Mesenchymal stem cell (in vitro differentiated cells and primary cell): ENCODE results near the gene MIOX.
A peak's percentile ranks its signal among the peaks of the same experiment; 100 is the strongest.

Experiments used
- DNase-seq: peaks from one replicate; pipeline ENCODE4 v3.0.0-alpha.2; 2013
- H2AFZ ChIP-seq: one replicate; pipeline ENCODE4 v1.6.1; 2013; ENCODE audit warnings: low read depth, mild to moderate bottlenecking, control low read depth, inconsistent platforms, low read length, moderate library complexity
- H2AK5ac ChIP-seq: 2 replicates; pipeline ENCODE4 v1.6.1; 2013; ENCODE audit warnings: low read length, moderate library complexity, mild to moderate bottlenecking, inconsistent platforms; ENCODE audit not compliant: severe bottlenecking
- H2BK120ac ChIP-seq: one replicate; pipeline ENCODE4 v1.6.1; 2013; ENCODE audit warnings: low read depth, mild to moderate bottlenecking, inconsistent platforms, low read length, moderate library complexity
- H2BK12ac ChIP-seq, 2 experiments: one replicate each; pipeline ENCODE4 v1.6.1; 2013; ENCODE audit warnings: inconsistent platforms in 2 of 2, low read length in 2 of 2, mild to moderate bottlenecking in 2 of 2, moderate library complexity in 2 of 2, control low read depth in 1 of 2
- H2BK15ac ChIP-seq: one replicate; pipeline ENCODE4 v1.6.1; 2013; ENCODE audit warnings: mild to moderate bottlenecking, low read depth, inconsistent platforms; ENCODE audit not compliant: poor library complexity, severe bottlenecking
- H2BK5ac ChIP-seq: 2 replicates; pipeline ENCODE4 v1.6.1; 2013; ENCODE audit warnings: low read depth, mild to moderate bottlenecking, low read length, control low read depth, inconsistent platforms; ENCODE audit not compliant: poor library complexity, severe bottlenecking
- H3K14ac ChIP-seq, 2 experiments: one replicate each; pipeline ENCODE4 v1.6.1; 2013; ENCODE audit warnings: inconsistent platforms in 2 of 2, low read length in 2 of 2, control low read depth in 1 of 2, mild to moderate bottlenecking in 1 of 2, moderate library complexity in 1 of 2
- H3K18ac ChIP-seq, 2 experiments: one replicate each; pipeline ENCODE4 v1.6.1; 2013; ENCODE audit warnings: inconsistent platforms in 2 of 2, low read length in 2 of 2, control low read depth in 1 of 2, low read depth in 1 of 2, mild to moderate bottlenecking in 1 of 2
- H3K23ac ChIP-seq, 2 experiments: one replicate each; pipeline ENCODE4 v1.6.1; 2013; ENCODE audit warnings: inconsistent platforms in 2 of 2, low read length in 2 of 2, mild to moderate bottlenecking in 2 of 2, moderate library complexity in 2 of 2, control low read depth in 1 of 2
- H3K27ac ChIP-seq: 2 replicates; pipeline ENCODE4 v1.5.1; 2013; ENCODE audit warnings: mild to moderate bottlenecking, moderate library complexity, low read length, control low read depth, inconsistent platforms; ENCODE audit not compliant: poor library complexity, severe bottlenecking
- H3K27me3 ChIP-seq, 2 experiments: 2 replicates each; pipeline versions ENCODE4 v1.6.1 to v1.7.0; 2013; ENCODE audit warnings: low read length in 2 of 2, mild to moderate bottlenecking in 2 of 2, moderate library complexity in 2 of 2, control low read depth in 1 of 2, inconsistent platforms in 1 of 2; ENCODE audit not compliant: control insufficient read depth in 1 of 2, insufficient read depth in 1 of 2
- H3K36me3 ChIP-seq, 2 experiments: 2 replicates each; pipeline versions ENCODE4 v1.6.1 to v1.7.0; 2013; ENCODE audit warnings: low read length in 2 of 2, control low read depth in 1 of 2, inconsistent platforms in 1 of 2, low read depth in 1 of 2, mild to moderate bottlenecking in 1 of 2; ENCODE audit not compliant: insufficient read depth in 2 of 2, control insufficient read depth in 1 of 2
- H3K4ac ChIP-seq, 2 experiments: one replicate each; pipeline ENCODE4 v1.6.1; 2013; ENCODE audit warnings: inconsistent platforms in 2 of 2, low read length in 2 of 2, mild to moderate bottlenecking in 2 of 2, moderate library complexity in 2 of 2, control low read depth in 1 of 2, low read depth in 1 of 2
- H3K4me1 ChIP-seq: 2 replicates; pipeline ENCODE4 v1.6.1; 2013; ENCODE audit warnings: low read depth, low read length, control low read depth; ENCODE audit not compliant: control insufficient read depth, insufficient read depth
- H3K4me2 ChIP-seq: 2 replicates; pipeline ENCODE4 v1.6.1; 2013; ENCODE audit warnings: low read length, mild to moderate bottlenecking, inconsistent platforms; ENCODE audit not compliant: poor library complexity, severe bottlenecking
- H3K4me3 ChIP-seq, 2 experiments: 2 replicates each; pipeline versions ENCODE4 v1.5.1 to v1.7.0; 2013; ENCODE audit warnings: low read length in 2 of 2, mild to moderate bottlenecking in 2 of 2, control low read depth in 1 of 2, low read depth in 1 of 2; ENCODE audit not compliant: insufficient read depth in 1 of 2
- H3K79me1 ChIP-seq: replicated peaks from 2 replicates; pipeline ENCODE4 v1.6.1; 2013; ENCODE audit warnings: mild to moderate bottlenecking, control low read depth, low read length, inconsistent platforms; ENCODE audit not compliant: poor library complexity, severe bottlenecking
- H3K9ac ChIP-seq: 2 replicates; pipeline ENCODE4 v1.7.0; 2013; ENCODE audit warnings: mild to moderate bottlenecking, low read length, moderate library complexity
- H3K9me3 ChIP-seq: 2 replicates; pipeline ENCODE4 v1.7.0; 2013; ENCODE audit warnings: mild to moderate bottlenecking, low read length; ENCODE audit not compliant: control insufficient read depth
- H4K8ac ChIP-seq: one replicate; pipeline ENCODE4 v1.6.1; 2013; ENCODE audit warnings: inconsistent platforms, mild to moderate bottlenecking, low read length, moderate library complexity
- H4K91ac ChIP-seq: one replicate; pipeline ENCODE4 v1.6.1; 2013; ENCODE audit warnings: mild to moderate bottlenecking, low read length, inconsistent platforms
- WGBS: methylation state at CpG from one replicate; pipeline ENCODE4 v1.1.7; 2013; ENCODE audit warnings: mixed read lengths; 5-methylcytosine and 5-hydroxymethylcytosine counted together

The MIOX gene

GRCh38 chr22:50525858-50526107 lies 39.1 kb downstream of the MIOX start:
- peak overlapping the region; percentile 23 for H2BK120ac ChIP-seq
- no peak overlapping the region for H2AK5ac ChIP-seq
- WGBS = 0% methylated on average over 9 of the region's 33 CpGs
- H2AFZ ChIP-seq = peak overlapping the region; percentile 64
- H3K4ac ChIP-seq = peak overlapping the region; percentile 91 to 99
- peaks cover 28% of the 10 kb centered on the region for H3K79me1 ChIP-seq
- H3K36me3 ChIP-seq = peaks cover 32 to 39% of the 10 kb centered on the region in 2 experiments
- no peak overlapping the region for H3K27ac ChIP-seq
- H3K9me3 ChIP-seq = no peaks in the 10 kb centered on the region
- H3K14ac ChIP-seq = peak overlapping the region in 1 of 2 experiments; percentile 98
- H3K4me1 ChIP-seq = peaks cover 43% of the 10 kb centered on the region
- H4K91ac ChIP-seq = peak overlapping the region; percentile 98
- H3K9ac ChIP-seq = peak overlapping the region; percentile 94
- H2BK5ac ChIP-seq = peak overlapping the region; percentile 25
- H3K4me2 ChIP-seq = peak overlapping the region; percentile 49
- peak overlapping the region; percentile 80 to 84 for H3K4me3 ChIP-seq
- no peak overlapping the region for H2BK12ac ChIP-seq
- peaks cover 0 to 11% of the 10 kb centered on the region in 2 experiments for H3K27me3 ChIP-seq
- H4K8ac ChIP-seq = peak overlapping the region; percentile 77
- no peak for DNase-seq
- H2BK15ac ChIP-seq = peak overlapping the region; percentile 38
- peak overlapping the region in 1 of 2 experiments; percentile 44 for H3K23ac ChIP-seq
- H3K18ac ChIP-seq = peak overlapping the region; percentile 86 to 98

- H2AK5ac ChIP-seq = no peak overlapping the region
- H3K4me1 ChIP-seq = peaks cover 48% of the 10 kb centered on the region
- peak overlapping the region; percentile 23 for H2BK120ac ChIP-seq
- peak overlapping the region; percentile 91 to 99 for H3K4ac ChIP-seq
- peak overlapping the region; percentile 80 to 84 for H3K4me3 ChIP-seq
- H3K27me3 ChIP-seq = peaks cover 0 to 16% of the 10 kb centered on the region in 2 experiments
- H3K23ac ChIP-seq = peak overlapping the region in 1 of 2 experiments; percentile 92
- peak overlapping the region; percentile 98 for H4K91ac ChIP-seq
- H3K79me1 ChIP-seq = peaks cover 24% of the 10 kb centered on the region
- H3K18ac ChIP-seq = peak overlapping the region; percentile 86 to 98
- no peak overlapping the region for H2BK5ac ChIP-seq
- H3K36me3 ChIP-seq = peaks cover 28 to 34% of the 10 kb centered on the region in 2 experiments
- DNase-seq = peak; percentile 83
- no peaks in the 10 kb centered on the region for H3K9me3 ChIP-seq
- H3K4me2 ChIP-seq = peak overlapping the region; percentile 49
- H2BK12ac ChIP-seq = peak overlapping the region in 1 of 2 experiments; percentile 90
- H3K27ac ChIP-seq = no peak overlapping the region
- H3K9ac ChIP-seq = peak overlapping the region; percentile 94
- peak overlapping the region; percentile 77 for H4K8ac ChIP-seq
- peak overlapping the region; percentile 64 for H2AFZ ChIP-seq
- 2% methylated on average over 59 of the region's 77 CpGs for WGBS
- peak overlapping the region; percentile 90 for H2BK15ac ChIP-seq
- peak overlapping the region in 1 of 2 experiments; percentile 98 for H3K14ac ChIP-seq
Measured at GRCh38 chr22:50526108-50526833, 39.6 kb downstream of the MIOX start.

GRCh38 chr22:50526834-50527801 lies 40.5 kb downstream of the MIOX start:
- Histone ChIP-seq H4K8ac (peak overlapping the region; percentile 77), H2BK120ac (peak overlapping the region; percentile 23), H2AFZ (no peak overlapping the region), H3K4me2 (peak overlapping the region; percentile 49), H3K4me1 (peaks cover 56% of the 10 kb centered on the region), H3K4ac (peak overlapping the region; percentile 91 to 99), H3K18ac (peak overlapping the region; percentile 75 to 98), H3K4me3 (peak overlapping the region; percentile 80 to 84), H3K9me3 (no peaks in the 10 kb centered on the region), H4K91ac (peak overlapping the region; percentile 98), H2BK15ac (no peak overlapping the region), H3K23ac (peak overlapping the region in 1 of 2 experiments; percentile 92), H3K14ac (peak overlapping the region in 1 of 2 experiments; percentile 94), H2BK12ac (peak overlapping the region in 1 of 2 experiments; percentile 47), H3K27ac (no peak overlapping the region), H3K9ac (peak overlapping the region; percentile 94), H2AK5ac (no peak overlapping the region), H3K36me3 (peaks cover 19 to 25% of the 10 kb centered on the region in 2 experiments), H2BK5ac (no peak overlapping the region), H3K27me3 (peaks cover 0 to 17% of the 10 kb centered on the region in 2 experiments), H3K79me1 (peaks cover 15% of the 10 kb centered on the region)
- DNase-seq = peak; percentile 59
- WGBS = 61% methylated on average over 26 of the region's 29 CpGs
